Measurements from ENCODE around the gene RAD51B. TPM values are rescaled to one million over a fixed set of nuclear protein-coding genes. Genes with fewer than 3 reads are reported as not detected.

RAD51B gene
- total and polyA plus RNA-seq, 9 of the 15 experiments (the other 6 are each of a cell fraction or from before 2014, with no cell fraction given) = 8.5 to 17.3 (median 11.3) TPM

GRCh38 chr14:68687746-68688145 lies 868.2 kb downstream of the RAD51B start:
- FAIRE-seq = no peak
- no peak overlapping the region for H3K4me3 ChIP-seq
- H3K4me1 ChIP-seq (replicated peaks in 1 of 2; ENCODE audit: control insufficient read depth in 2 of 2, insufficient read depth in 2 of 2, low read length in 2 of 2) = peaks cover 0 to 8% of the 10 kb centered on the region in 2 experiments; a peak in 2 of 5 replicates
- no peak overlapping the region for H3K4me2 ChIP-seq (ENCODE audit: insufficient read depth, low read length)
- H3K27ac ChIP-seq (ENCODE audit: extremely low read depth, low read depth, low read length) = no peak overlapping the region
- H4K20me1 ChIP-seq (replicated peaks; ENCODE audit: control insufficient read depth, insufficient read depth, low read length) = no peaks in the 10 kb centered on the region
- no peaks in the 10 kb centered on the region for H3K9me1 ChIP-seq (ENCODE audit: control insufficient read depth, insufficient read depth, low read length)
- WGBS (ENCODE audit: insufficient coverage, low coverage, missing lambda C conversion rate) = 43% methylated on average over 7 of the region's 11 CpGs
- BruUV-seq (replicated peaks) = no TSS peak
- no peak overlapping the region for H2AFZ ChIP-seq (ENCODE audit: low read depth, low read length)
- ChIA-PET POLR2A (no interaction called here), CTCF (ENCODE audit: low intra/inter-chr PET ratio) (no interaction called here)
- H3K79me2 ChIP-seq (ENCODE audit: control insufficient read depth, insufficient read depth, low read length) = no peaks in the 10 kb centered on the region
- H3K9me3 ChIP-seq (replicated peaks; ENCODE audit: control insufficient read depth, insufficient read depth, low read depth, low read length) = no peaks in the 10 kb centered on the region
- peaks cover 0 to 14% of the 10 kb centered on the region in 2 experiments; a peak in 1 of 5 replicates for H3K27me3 ChIP-seq (ENCODE audit: control insufficient read depth in 2 of 2, insufficient read depth in 2 of 2, low read length in 2 of 2)
- H3K9ac ChIP-seq (ENCODE audit: insufficient read depth in 1 of 2, low read depth in 2 of 2, low read length in 2 of 2) = no peak overlapping the region
- ATAC-seq = no peak
- H3K36me3 ChIP-seq (ENCODE audit: control insufficient read depth, insufficient read depth, low read length) = no peaks in the 10 kb centered on the region
- no peak for DNase-seq (ENCODE audit: extremely low read depth in 1 of 4, low spot score in 3 of 4)
- intact Hi-C loops (cut with micrococcal nuclease) = no loop called here
- in situ Hi-C loops (cut with MboI) = no loop called here
- TF ChIP-seq ZKSCAN1 (IDR thresholded peaks at IDR 0.05; ENCODE audit: low read depth, low read length) (no peak), MAZ (CRISPR knock-in tag; conservative IDR thresholded peaks at IDR 0.05 in 1 of 2, IDR thresholded peaks at IDR 0.05 in 1 of 2) (no peak), TGIF2 (CRISPR knock-in tag; IDR thresholded peaks at IDR 0.05) (no peak), DLX4 (CRISPR knock-in tag; IDR thresholded peaks at IDR 0.05) (no peak), GTF2A2 (tag; IDR thresholded peaks at IDR 0.05) (no peak), MNT (conservative IDR thresholded peaks at IDR 0.05) (no peak), ARID1B (IDR thresholded peaks at IDR 0.05) (no peak), NELFE (IDR thresholded peaks at IDR 0.05; ENCODE audit: insufficient read depth, insufficient read length) (no peak), GABPB1 (CRISPR knock-in tag; IDR thresholded peaks at IDR 0.05) (no peak), HMGN3 (IDR thresholded peaks at IDR 0.05; ENCODE audit: borderline replicate concordance, extremely low read depth, insufficient read length, low read depth, low read length) (no peak), HCFC1 (IDR thresholded peaks at IDR 0.05; ENCODE audit: low read depth, low read length) (no peak), KAT7 (CRISPR knock-in tag; IDR thresholded peaks at IDR 0.05; ENCODE audit: borderline replicate concordance) (no peak), ZNF354B (CRISPR knock-in tag; IDR thresholded peaks at IDR 0.05) (no peak), ZNF586 (CRISPR knock-in tag; conservative IDR thresholded peaks at IDR 0.05) (no peak), NCOA2 (IDR thresholded peaks at IDR 0.05; ENCODE audit: partially characterized antibody in 2 of 2) (no peak), ZFP91 (CRISPR knock-in tag; IDR thresholded peaks at IDR 0.05) (no peak), RBM25 (IDR thresholded peaks at IDR 0.05; ENCODE audit: low read depth, low read length, severe bottlenecking) (no peak), ARID2 (IDR thresholded peaks at IDR 0.05) (no peak), MIER1 (IDR thresholded peaks at IDR 0.05; ENCODE audit: low read depth) (no peak)

All from K562 (cell line).